GM12878 (cell line): Measurements from ENCODE around the gene ARID3A. TPM values are rescaled to one million over a fixed set of nuclear protein-coding genes. Genes with fewer than 3 reads are reported as not detected.

Experiments used
- ATAC-seq: fragments of 200-7000 bp; cut with Tn5 transposase; 3 replicates; pipeline ENCODE4 v1.9.1; 2020; ENCODE audit warnings: mild to moderate bottlenecking, moderate library complexity
- BruUV-seq: library from RNA; stranded (reverse); fragments of 400-500 nt; replicated peaks from 2 replicates; lab custom pipeline; 2021; lab: Mats Ljungman, UMichigan
- CTCF ChIA-PET: fragments of 300-600 bp; sonication (Branson Sonifier 250); formaldehyde crosslinking; extraction: SDS; loops from one replicate; lab custom pipeline; 2021; ENCODE audit warnings: inconsistent platforms; lab: Yijun Ruan, JAX
- POLR2A ChIA-PET: fragments of 350-600 bp; formaldehyde crosslinking; extraction: SDS; loops from one replicate; lab custom pipeline; 2021; ENCODE audit warnings: inconsistent platforms; lab: Charles Lee
- RAD21 ChIA-PET: fragments of 300-600 bp; sonication (Branson Sonifier 250); formaldehyde crosslinking; loops from one replicate; lab custom pipeline; 2023; ENCODE audit warnings: antibody characterized with exemption; ENCODE audit not compliant: unreplicated experiment; lab: Charles Lee
- SMC1A ChIA-PET: fragments of 300-600 bp; sonication (Branson Sonifier 250); formaldehyde crosslinking; loops from one replicate; lab custom pipeline; 2023; ENCODE audit not compliant: unreplicated experiment, uncharacterized antibody; lab: Charles Lee
- DNase-seq: peaks from one replicate; pipeline ENCODE4 v3.0.0-alpha.2; 2011; ENCODE audit warnings: low read depth, low spot score
- FAIRE-seq: peaks from 3 replicates; lab custom pipeline; 2011; peaks lifted over from hg19 to GRCh38; lab: Jason Lieb, UNC
- H2AFZ ChIP-seq: 2 replicates; pipeline ENCODE4 v1.6.0; 2011; ENCODE audit warnings: low read depth, low read length, control low read depth; ENCODE audit not compliant: control insufficient read depth
- H3K27ac ChIP-seq: 2 replicates; pipeline ENCODE4 v1.5.1; 2011; ENCODE audit warnings: control low read depth; ENCODE audit not compliant: control insufficient read depth, insufficient read depth
- H3K27me3 ChIP-seq, 2 experiments: replicated peaks in 1 of 2; 2 replicates each; pipeline versions ENCODE4 v1.6.0 to v1.6.1; 2011; ENCODE audit warnings: low read length in 1 of 2; ENCODE audit not compliant: control insufficient read depth in 2 of 2, insufficient read depth in 2 of 2
- H3K36me3 ChIP-seq, 2 experiments: 2 replicates each; pipeline ENCODE4 v1.5.1; 2011; ENCODE audit warnings: low read length in 1 of 2; ENCODE audit not compliant: control insufficient read depth in 2 of 2, insufficient read depth in 2 of 2
- H3K4me1 ChIP-seq: 2 replicates; pipeline ENCODE4 v1.6.1; 2011; ENCODE audit warnings: mild to moderate bottlenecking, low read length, moderate library complexity, mixed read lengths; ENCODE audit not compliant: control insufficient read depth, insufficient read depth
- H3K4me2 ChIP-seq: 2 replicates; pipeline ENCODE4 v1.6.0; 2011; ENCODE audit warnings: control low read depth; ENCODE audit not compliant: control insufficient read depth, insufficient read depth
- H3K4me3 ChIP-seq: fragments of 200-600 bp; sonication (generic); 2 replicates; pipeline ENCODE4 v1.5.1; 2016
- H3K79me2 ChIP-seq: 2 replicates; pipeline ENCODE4 v1.6.0; 2011; ENCODE audit warnings: low read length; ENCODE audit not compliant: control insufficient read depth, insufficient read depth
- H3K9ac ChIP-seq: 2 replicates; pipeline ENCODE4 v1.8.0; 2011; ENCODE audit warnings: low read length, control low read depth, mixed read lengths; ENCODE audit not compliant: control insufficient read depth, insufficient read depth
- H3K9me3 ChIP-seq: replicated peaks from 3 replicates; pipeline ENCODE4 v1.5.1; 2011; ENCODE audit warnings: mild to moderate bottlenecking, low read length; ENCODE audit not compliant: control insufficient read depth, insufficient read depth
- H4K20me1 ChIP-seq: 2 replicates; pipeline ENCODE4 v1.6.0; 2011; ENCODE audit not compliant: control insufficient read depth, insufficient read depth
- HCFC1 ChIP-seq: fragments of 150-350 bp; IDR thresholded peaks from 2 replicates; pipeline ENCODE4 v1.6.1; 2014; ENCODE audit warnings: low read length
- HDGF ChIP-seq: fragments of 450-650 bp; IDR thresholded peaks from 2 replicates; pipeline ENCODE4 v1.6.1; 2016; ENCODE audit warnings: antibody characterized with exemption
- POLR2A ChIP-seq: IDR thresholded peaks from 2 replicates; pipeline ENCODE4 v1.6.1; 2011; ENCODE audit warnings: low read depth, mild to moderate bottlenecking, low read length
- POU2F2 ChIP-seq: IDR thresholded peaks from 3 replicates; pipeline ENCODE4 v1.6.1; 2011; ENCODE audit warnings: low read depth, mild to moderate bottlenecking, low read length, borderline replicate concordance
- ZBED1 ChIP-seq: IDR thresholded peaks from 2 replicates; pipeline ENCODE4 v1.6.1; 2016; ENCODE audit warnings: borderline replicate concordance
- WGBS: methylation state at CpG from one replicate; pipeline ENCODE4 v1.1.6; 2016; ENCODE audit warnings: low lambda C conversion rate; ENCODE audit not compliant: insufficient replicate concordance, insufficient coverage; ENCODE audit errors: missing lambda C conversion rate; 5-methylcytosine and 5-hydroxymethylcytosine counted together
- in situ Hi-C: fragments of 300-500 bp; cut with MboI; formaldehyde crosslinking; loops from 9 replicates; pipeline ENCODE4 v1.14.3; 2018; ENCODE audit warnings: mixed read lengths
- intact Hi-C: fragments of 100-400 bp; cut with micrococcal nuclease; formaldehyde crosslinking; loops from one replicate; pipeline ENCODE4 v1.14.2; 2022; ENCODE audit not compliant: unreplicated experiment
- polyA plus RNA-seq, 11 experiments: library from polyadenylated mRNA; depleted of rRNA in 4 of 11; unstranded in 6 of 11; stranded (reverse) in 5 of 11; fragments of >200 nt; fragmentation: Nextera tagmentation in 4 of 11; fragmentation: Illumina TruSeq in 1 of 11; extraction: Ambion mirVana in 4 of 11; extraction: Trizol in 1 of 11; gene quantifications; 1 replicate in 1 of 11; 2 replicates in 10 of 11; pipeline versions ENCODE4 v1.2.1 to v1.2.3, GENCODE V29; 2011 to 2016; ENCODE audit warnings: inconsistent platforms in 2 of 11, missing spikeins in 2 of 11, low read depth in 1 of 11
- total RNA-seq, 4 experiments: library from RNA; depleted of rRNA in 3 of 4; stranded (reverse); fragments of >200 nt in 3 of 4; fragmentation: Illumina TruSeq in 1 of 4; extraction: Trizol in 1 of 4; gene quantifications; 2 replicates each; pipeline versions ENCODE4 v1.2.1 to v1.2.3, GENCODE V29; 2013 to 2021
- TF ChIP-seq, protein P1 (sequence below): fragments of 150-350 bp; IDR thresholded peaks from 2 replicates; pipeline ENCODE4 v1.6.1; 2014; ENCODE audit warnings: mild to moderate bottlenecking, low read depth, low read length

ARID3A gene
- total and polyA plus RNA-seq, 10 of the 15 experiments (the other 5 are each of a cell fraction or from before 2014, with no cell fraction given) = 0.76 to 70.0 (median 16.7) TPM

DNA sequence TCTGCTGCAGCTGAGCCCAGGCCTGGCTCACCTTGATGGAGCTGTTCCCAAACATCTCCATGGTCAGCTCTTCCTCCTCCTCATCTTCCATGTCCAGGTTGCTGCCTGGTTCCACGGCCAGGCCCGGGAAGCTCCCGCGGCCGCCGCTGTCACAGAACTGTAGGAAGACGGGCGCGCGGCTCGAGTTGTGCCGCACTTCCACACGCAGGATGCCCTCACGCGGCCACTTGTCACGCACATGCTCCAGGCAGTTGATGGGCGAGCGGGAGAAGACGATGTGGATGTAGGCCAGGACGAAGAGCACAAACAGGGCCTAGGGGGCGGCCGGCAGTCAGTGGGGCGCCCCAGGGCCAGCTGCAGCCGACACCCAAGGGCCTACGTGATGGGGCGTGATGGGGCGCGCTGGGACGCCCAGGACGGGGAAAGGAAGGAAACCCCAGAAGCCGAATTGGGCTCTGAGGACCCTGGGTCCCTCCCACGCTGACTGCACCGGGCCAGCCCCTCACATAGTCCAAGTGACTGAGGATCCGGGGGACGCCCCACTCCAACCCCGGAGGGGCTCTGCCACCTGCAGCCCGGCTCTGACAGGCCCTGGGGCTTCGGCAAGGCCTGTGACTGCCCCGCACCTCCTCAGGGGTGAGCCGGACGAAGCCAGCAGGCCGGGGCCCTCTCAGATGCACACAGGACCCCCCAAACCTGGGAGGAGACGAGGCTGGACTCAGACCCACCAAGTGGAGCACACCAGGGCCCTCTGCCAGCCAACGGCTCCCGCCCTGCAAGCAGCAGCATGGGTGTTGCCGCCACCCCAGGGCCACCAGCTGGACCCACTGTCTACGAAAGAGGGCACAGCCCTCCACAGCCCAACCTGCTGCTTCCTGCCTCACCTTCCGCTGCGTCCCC is 88.6 kb downstream of the ARID3A start:
- H3K27me3 ChIP-seq = no peaks in the 10 kb centered on the region
- no peak overlapping the region for H2AFZ ChIP-seq
- no TSS peak for BruUV-seq
- RAD21 ChIA-PET = no interaction called here
- H3K9ac ChIP-seq = no peak overlapping the region
- H3K79me2 ChIP-seq = peaks cover 50% of the 10 kb centered on the region
- SMC1A ChIA-PET = no interaction called here
- FAIRE-seq = no peak
- intact Hi-C loops (no loop called here), in situ Hi-C loops (no loop called here)
- CTCF ChIA-PET = interaction anchor here (1.5 kb wide), 1 partner anchor 30 kb away, joined by 4 read pairs; the partner anchor contains the start of gene WDR18
- no peak for ATAC-seq
- no peak for DNase-seq
- POLR2A ChIA-PET = no interaction called here
- H3K36me3 ChIP-seq = peaks cover 3 to 37% of the 10 kb centered on the region in 2 experiments; a peak in 3 of 4 replicates
- no peaks in the 10 kb centered on the region for H3K9me3 ChIP-seq
- no peak overlapping the region for H3K4me2 ChIP-seq
- peaks cover 31% of the 10 kb centered on the region for H3K4me1 ChIP-seq
- peaks cover 6% of the 10 kb centered on the region; the same call in 1 of the 2 replicates for H4K20me1 ChIP-seq
- whole genome bisulfite sequencing = 89% methylated on average over 40 of the region's 49 CpGs
- H3K27ac ChIP-seq = no peak overlapping the region
- no peak for TF ChIP-seq POU2F2
- TF ChIP-seq POLR2A = peak; percentile 2; the same call in 1 of the 2 replicates
- TF ChIP-seq, protein P1, sequence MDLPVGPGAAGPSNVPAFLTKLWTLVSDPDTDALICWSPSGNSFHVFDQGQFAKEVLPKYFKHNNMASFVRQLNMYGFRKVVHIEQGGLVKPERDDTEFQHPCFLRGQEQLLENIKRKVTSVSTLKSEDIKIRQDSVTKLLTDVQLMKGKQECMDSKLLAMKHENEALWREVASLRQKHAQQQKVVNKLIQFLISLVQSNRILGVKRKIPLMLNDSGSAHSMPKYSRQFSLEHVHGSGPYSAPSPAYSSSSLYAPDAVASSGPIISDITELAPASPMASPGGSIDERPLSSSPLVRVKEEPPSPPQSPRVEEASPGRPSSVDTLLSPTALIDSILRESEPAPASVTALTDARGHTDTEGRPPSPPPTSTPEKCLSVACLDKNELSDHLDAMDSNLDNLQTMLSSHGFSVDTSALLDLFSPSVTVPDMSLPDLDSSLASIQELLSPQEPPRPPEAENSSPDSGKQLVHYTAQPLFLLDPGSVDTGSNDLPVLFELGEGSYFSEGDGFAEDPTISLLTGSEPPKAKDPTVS = no peak
- no peak for TF ChIP-seq HDGF
- TF ChIP-seq HCFC1 = no peak
- TF ChIP-seq ZBED1 = no peak
- TF ChIP-seq, all 136 proteins: peak for 1
- no peak overlapping the region for H3K4me3 ChIP-seq
